ENCODE data around the gene DPF3. TPM values are rescaled to one million over a fixed set of nuclear protein-coding genes. Genes with fewer than 3 reads are reported as not detected.

DPF3 gene
- total RNA-seq, 3 donors from 2014 or later (not counting 1 experiment from before 2014, with no cell fraction given): 1.4 to 1.8 (median 1.4) TPM

GRCh38 chr14:72924337-72924736, 30.4 kb upstream of the DPF3 start:
- intact Hi-C loops (cut with micrococcal nuclease): no loop called here
- Mint-ChIP-seq H3K27ac (no peak overlapping the region), H3K4me3 (no peak overlapping the region), H3K4me1 (peaks cover 8 to 18% of the 10 kb centered on the region in 2 donors), H3K27me3 (ENCODE audit: low read depth in 2 of 2) (peaks cover 9 to 21% of the 10 kb centered on the region in 2 donors), H3K36me3 (no peaks in the 10 kb centered on the region), H3K9me3 (no peaks in the 10 kb centered on the region)
- DNase-seq (no peak), ATAC-seq (no peak)
- peaks cover 6% of the 10 kb centered on the region for H3K27me3 ChIP-seq (ENCODE audit: control insufficient read depth, insufficient read depth, low read length)
- TF ChIP-seq, protein P1, sequence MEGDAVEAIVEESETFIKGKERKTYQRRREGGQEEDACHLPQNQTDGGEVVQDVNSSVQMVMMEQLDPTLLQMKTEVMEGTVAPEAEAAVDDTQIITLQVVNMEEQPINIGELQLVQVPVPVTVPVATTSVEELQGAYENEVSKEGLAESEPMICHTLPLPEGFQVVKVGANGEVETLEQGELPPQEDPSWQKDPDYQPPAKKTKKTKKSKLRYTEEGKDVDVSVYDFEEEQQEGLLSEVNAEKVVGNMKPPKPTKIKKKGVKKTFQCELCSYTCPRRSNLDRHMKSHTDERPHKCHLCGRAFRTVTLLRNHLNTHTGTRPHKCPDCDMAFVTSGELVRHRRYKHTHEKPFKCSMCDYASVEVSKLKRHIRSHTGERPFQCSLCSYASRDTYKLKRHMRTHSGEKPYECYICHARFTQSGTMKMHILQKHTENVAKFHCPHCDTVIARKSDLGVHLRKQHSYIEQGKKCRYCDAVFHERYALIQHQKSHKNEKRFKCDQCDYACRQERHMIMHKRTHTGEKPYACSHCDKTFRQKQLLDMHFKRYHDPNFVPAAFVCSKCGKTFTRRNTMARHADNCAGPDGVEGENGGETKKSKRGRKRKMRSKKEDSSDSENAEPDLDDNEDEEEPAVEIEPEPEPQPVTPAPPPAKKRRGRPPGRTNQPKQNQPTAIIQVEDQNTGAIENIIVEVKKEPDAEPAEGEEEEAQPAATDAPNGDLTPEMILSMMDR (IDR thresholded peaks at IDR 0.05): no peak
- no peaks in the 10 kb centered on the region for H3K9me3 ChIP-seq (ENCODE audit: control insufficient read depth, insufficient read depth, low read length)
- H3K4me3 ChIP-seq (ENCODE audit: low read length): no peak overlapping the region
- 74% methylated on average over 5 of the region's 5 CpGs for WGBS (ENCODE audit: insufficient coverage)
- H3K36me3 ChIP-seq (ENCODE audit: control insufficient read depth, insufficient read depth, low read length): no peaks in the 10 kb centered on the region
- H3K4me1 ChIP-seq (ENCODE audit: control insufficient read depth, insufficient read depth, low read length): peaks cover 17% of the 10 kb centered on the region
- no peak overlapping the region for H3K27ac ChIP-seq (ENCODE audit: low read length)

DNA sequence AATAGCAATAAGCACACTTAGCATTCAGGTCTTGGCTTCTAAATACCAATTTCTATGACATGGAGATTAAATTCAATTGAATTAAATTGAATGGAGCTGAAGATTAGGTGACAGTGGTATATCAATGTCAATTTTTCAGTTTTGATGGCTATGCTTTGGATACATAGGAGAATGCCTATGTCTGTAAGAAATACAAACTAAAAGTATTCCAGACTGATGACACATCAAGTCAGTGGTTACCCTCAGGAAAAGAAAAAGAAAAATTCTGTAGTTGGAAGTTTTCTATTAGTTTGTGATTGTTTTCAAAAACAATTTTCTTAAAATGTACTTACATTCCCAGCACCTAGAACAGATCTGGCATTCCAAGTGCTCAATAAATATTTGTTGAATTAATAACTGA, 27.5 kb upstream of the DPF3 start:
- Histone ChIP-seq H3K27ac (ENCODE audit: low read length) (no peak overlapping the region), H3K4me1 (ENCODE audit: control insufficient read depth, insufficient read depth, low read length) (peaks cover 6% of the 10 kb centered on the region), H3K4me3 (ENCODE audit: low read length) (no peak overlapping the region), H3K36me3 (ENCODE audit: control insufficient read depth, insufficient read depth, low read length) (no peaks in the 10 kb centered on the region), H3K9me3 (ENCODE audit: control insufficient read depth, insufficient read depth, low read length) (no peaks in the 10 kb centered on the region), H3K27me3 (ENCODE audit: control insufficient read depth, insufficient read depth, low read length) (peaks cover 10% of the 10 kb centered on the region)
- intact Hi-C loops (cut with micrococcal nuclease): no loop called here
- Mint-ChIP-seq H3K9me3 (no peaks in the 10 kb centered on the region), H3K36me3 (no peaks in the 10 kb centered on the region), H3K4me3 (no peak overlapping the region), H3K27me3 (ENCODE audit: low read depth in 2 of 2) (peaks cover 28 to 31% of the 10 kb centered on the region in 2 donors), H3K27ac (no peak overlapping the region), H3K4me1 (peaks cover 4 to 12% of the 10 kb centered on the region in 2 donors)
- ATAC-seq (no peak), DNase-seq (no peak)
- TF ChIP-seq, protein P1 (IDR thresholded peaks at IDR 0.05): no peak

- DNase-seq: no peak
- peaks cover 28 to 29% of the 10 kb centered on the region in 2 donors for H3K27me3 Mint-ChIP-seq (ENCODE audit: low read depth in 2 of 2)
- intact Hi-C loops (cut with micrococcal nuclease): no loop called here
- peaks cover 10% of the 10 kb centered on the region for H3K27me3 ChIP-seq (ENCODE audit: control insufficient read depth, insufficient read depth, low read length)
- no peaks in the 10 kb centered on the region for H3K36me3 Mint-ChIP-seq
- H3K27ac ChIP-seq (ENCODE audit: low read length): no peak overlapping the region
- H3K36me3 ChIP-seq (ENCODE audit: control insufficient read depth, insufficient read depth, low read length): no peaks in the 10 kb centered on the region
- TF ChIP-seq, protein P1 (IDR thresholded peaks at IDR 0.05): no peak
- H3K4me3 ChIP-seq (ENCODE audit: low read length): no peak overlapping the region
- no peak overlapping the region for H3K27ac Mint-ChIP-seq
- ATAC-seq: no peak
- H3K9me3 Mint-ChIP-seq: no peaks in the 10 kb centered on the region
- 79% methylated on average over 2 of the region's 2 CpGs for WGBS (ENCODE audit: insufficient coverage)
- H3K4me1 Mint-ChIP-seq: no peaks in the 10 kb centered on the region
- no peaks in the 10 kb centered on the region for H3K9me3 ChIP-seq (ENCODE audit: control insufficient read depth, insufficient read depth, low read length)
- H3K4me3 Mint-ChIP-seq: no peak overlapping the region
- no peaks in the 10 kb centered on the region for H3K4me1 ChIP-seq (ENCODE audit: control insufficient read depth, insufficient read depth, low read length)
Measured at GRCh38 chr14:72920008-72920407, 26.1 kb upstream of the DPF3 start.

DNA sequence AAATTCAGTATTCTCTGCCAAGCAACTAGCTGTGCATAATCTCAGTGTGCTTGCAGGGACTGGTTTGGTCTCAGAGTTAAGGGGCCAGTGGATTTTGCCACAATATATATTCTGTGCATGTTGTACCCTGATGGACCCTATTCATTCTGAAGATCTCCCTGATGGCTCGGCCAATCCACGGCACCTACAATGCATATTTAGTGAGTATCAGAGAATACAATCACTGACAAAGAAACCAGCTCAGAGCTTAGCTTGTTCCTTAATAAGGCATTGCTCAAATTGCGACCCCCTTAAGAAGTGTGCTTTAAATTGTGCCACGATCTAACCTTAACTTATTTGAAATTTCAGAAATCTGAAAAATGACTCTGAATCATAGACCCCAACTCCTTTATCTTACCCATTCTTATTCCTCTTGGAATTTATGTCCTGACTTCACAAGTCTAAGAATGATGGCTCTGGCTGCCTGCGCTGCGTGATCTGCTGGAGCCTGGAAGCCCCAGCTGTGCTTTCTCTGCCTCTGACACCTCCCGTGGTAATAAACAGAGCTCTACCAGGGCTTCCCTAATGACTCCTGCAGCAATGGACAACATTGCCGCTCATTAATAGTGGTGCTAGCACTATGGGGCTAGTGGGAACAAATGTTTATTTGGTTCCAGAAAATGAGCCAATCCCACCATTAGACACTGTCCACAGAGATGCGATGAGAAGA, 23.3 kb upstream of the DPF3 start:
- Mint-ChIP-seq H3K27me3 (ENCODE audit: low read depth in 2 of 2) (peaks cover 38 to 41% of the 10 kb centered on the region in 2 donors), H3K4me3 (no peak overlapping the region), H3K27ac (no peak overlapping the region), H3K9me3 (no peaks in the 10 kb centered on the region), H3K4me1 (no peaks in the 10 kb centered on the region), H3K36me3 (no peaks in the 10 kb centered on the region)
- no peaks in the 10 kb centered on the region for H3K36me3 ChIP-seq (ENCODE audit: control insufficient read depth, insufficient read depth, low read length)
- no peak for ATAC-seq
- H3K4me1 ChIP-seq (ENCODE audit: control insufficient read depth, insufficient read depth, low read length): no peaks in the 10 kb centered on the region
- H3K4me3 ChIP-seq (ENCODE audit: low read length): no peak overlapping the region
- no peaks in the 10 kb centered on the region for H3K9me3 ChIP-seq (ENCODE audit: control insufficient read depth, insufficient read depth, low read length)
- H3K27me3 ChIP-seq (ENCODE audit: control insufficient read depth, insufficient read depth, low read length): peaks cover 10% of the 10 kb centered on the region
- TF ChIP-seq, protein P1 (IDR thresholded peaks at IDR 0.05): no peak
- intact Hi-C loops (cut with micrococcal nuclease): no loop called here
- H3K27ac ChIP-seq (ENCODE audit: low read length): no peak overlapping the region
- 78% methylated on average over 8 of the region's 9 CpGs for WGBS (ENCODE audit: insufficient coverage)
- no peak for DNase-seq
